CD14-positive monocyte (primary cell): ENCODE measurements around the gene PPP1R2. TPM values are rescaled to one million over a fixed set of nuclear protein-coding genes. Genes with fewer than 3 reads are reported as not detected.

Experiments
- DNase-seq, 3 donors: peaks; one replicate each; pipeline ENCODE4 v3.0.0-alpha.2; 2011 to 2022
- H2AFZ ChIP-seq: 2 replicates; pipeline ENCODE4 v1.6.0; 2012; ENCODE audit warnings: mild to moderate bottlenecking, low read depth, low read length, inconsistent platforms; ENCODE audit not compliant: insufficient read depth, poor library complexity, severe bottlenecking
- H3K27ac ChIP-seq, 2 donors: 1 replicate in 1 of 2; 2 replicates in 1 of 2; pipeline ENCODE4 v1.5.1; 2012 to 2013; ENCODE audit warnings: low read length in 2 of 2, control low read depth in 1 of 2, inconsistent platforms in 1 of 2, low read depth in 1 of 2, mild to moderate bottlenecking in 1 of 2
- H3K27me3 ChIP-seq, 2 donors: one replicate each; pipeline versions ENCODE4 v1.6.0 to v1.6.1; 2011 to 2013; ENCODE audit warnings: low read length in 2 of 2; ENCODE audit not compliant: control insufficient read depth in 2 of 2, insufficient read depth in 2 of 2
- H3K36me3 ChIP-seq, 2 donors: replicated peaks in 1 of 2; 1 replicate in 1 of 2; 2 replicates in 1 of 2; pipeline versions ENCODE4 v1.5.1 to v1.6.1; 2012 to 2013; ENCODE audit warnings: low read length in 2 of 2, control low read depth in 1 of 2, inconsistent platforms in 1 of 2, mild to moderate bottlenecking in 1 of 2; ENCODE audit not compliant: insufficient read depth in 2 of 2, control insufficient read depth in 1 of 2
- H3K4me1 ChIP-seq, 2 donors: 1 replicate in 1 of 2; 2 replicates in 1 of 2; pipeline versions ENCODE4 v1.5.1 to v1.6.1; 2012 to 2013; ENCODE audit warnings: low read length in 2 of 2, control low read depth in 1 of 2, inconsistent platforms in 1 of 2, mild to moderate bottlenecking in 1 of 2, moderate library complexity in 1 of 2; ENCODE audit not compliant: insufficient read depth in 2 of 2, control insufficient read depth in 1 of 2
- H3K4me2 ChIP-seq: replicated peaks from 2 replicates; pipeline ENCODE3; 2012; ENCODE audit warnings: low read length, moderate library complexity, mild to moderate bottlenecking; ENCODE audit not compliant: poor library complexity, severe bottlenecking; ENCODE audit errors: extremely low read depth
- H3K4me3 ChIP-seq, 3 experiments: fragments of 200-600 bp in 1 of 3; sonication (generic) in 1 of 3; replicated peaks in 1 of 3; 1 replicate in 2 of 3; 2 replicates in 1 of 3; pipeline ENCODE4 v1.5.1; 2011 to 2013; ENCODE audit warnings: low read length in 3 of 3, mild to moderate bottlenecking in 3 of 3, control low read depth in 2 of 3, low read depth in 2 of 3, inconsistent platforms in 1 of 3, moderate library complexity in 1 of 3
- H3K79me2 ChIP-seq: 2 replicates; pipeline ENCODE4 v1.6.0; 2012; ENCODE audit warnings: mild to moderate bottlenecking, control low read depth, inconsistent platforms, low read length, moderate library complexity; ENCODE audit not compliant: insufficient read depth
- H3K9ac ChIP-seq: 2 replicates; pipeline ENCODE4 v1.6.0; 2017; ENCODE audit warnings: low read length, mild to moderate bottlenecking; ENCODE audit not compliant: insufficient read depth, poor library complexity, severe bottlenecking
- H3K9me3 ChIP-seq, 2 donors: replicated peaks in 1 of 2; 1 replicate in 1 of 2; 2 replicates in 1 of 2; pipeline versions ENCODE4 v1.5.1 to v1.6.1; 2012 to 2013; ENCODE audit warnings: low read length in 2 of 2, control low read depth in 1 of 2; ENCODE audit not compliant: control insufficient read depth in 1 of 2, insufficient read depth in 1 of 2
- H4K20me1 ChIP-seq: 2 replicates; pipeline ENCODE4 v1.6.0; 2012; ENCODE audit warnings: mild to moderate bottlenecking, low read length, control low read depth, moderate library complexity; ENCODE audit not compliant: insufficient read depth
- H3K27ac Mint-ChIP-seq, 7 donors: one replicate each; pipeline ENCODE4 v1.8.0; 2020; ENCODE audit warnings: mild to moderate bottlenecking in 7 of 7, mixed read lengths in 7 of 7, moderate library complexity in 6 of 7, inconsistent platforms in 2 of 7
- H3K27me3 Mint-ChIP-seq, 3 donors: one replicate each; pipeline ENCODE4 v1.8.0; 2021 to 2022; ENCODE audit warnings: low read depth in 3 of 3, mild to moderate bottlenecking in 3 of 3, mixed read lengths in 3 of 3, moderate library complexity in 3 of 3, inconsistent platforms in 1 of 3
- H3K36me3 Mint-ChIP-seq, 2 donors: one replicate each; pipeline ENCODE4 v1.8.0; 2020; ENCODE audit warnings: mixed read lengths in 2 of 2, inconsistent platforms in 1 of 2, mild to moderate bottlenecking in 1 of 2
- H3K4me1 Mint-ChIP-seq: one replicate; pipeline ENCODE4 v1.8.0; 2020; ENCODE audit warnings: mild to moderate bottlenecking, mixed read lengths
- H3K4me3 Mint-ChIP-seq, 2 donors: one replicate each; pipeline ENCODE4 v1.8.0; 2020; ENCODE audit warnings: mild to moderate bottlenecking in 2 of 2, mixed read lengths in 2 of 2, moderate library complexity in 1 of 2
- H3K9me3 Mint-ChIP-seq, 7 donors: one replicate each; pipeline ENCODE4 v1.8.0; 2020 to 2022; ENCODE audit warnings: mixed read lengths in 7 of 7, mild to moderate bottlenecking in 6 of 7, moderate library complexity in 6 of 7, inconsistent platforms in 2 of 7
- CTCF ChIP-seq: fragments of 200-600 bp; IDR thresholded peaks from one replicate; pipeline ENCODE4 v1.8.0; 2022; ENCODE audit warnings: antibody characterized with exemption, mild to moderate bottlenecking
- WGBS: methylation state at CpG from one replicate; pipeline ENCODE4 v1.1.5; 2013; ENCODE audit warnings: missing lambda C conversion rate; ENCODE audit not compliant: insufficient coverage; 5-methylcytosine and 5-hydroxymethylcytosine counted together
- intact Hi-C, 2 donors: fragments of 100-400 bp; cut with micrococcal nuclease; formaldehyde crosslinking; loops; one replicate each; pipeline versions ENCODE4 v1.15.0 to v1.15.1; 2023
- polyA plus RNA-seq, 3 donors: library from polyadenylated mRNA; depleted of rRNA in 1 of 3; unstranded in 2 of 3; stranded (reverse) in 1 of 3; fragments of 300-500 nt in 2 of 3; fragments of >200 nt in 1 of 3; fragmentation: Illumina TruSeq in 2 of 3; gene quantifications; 1 replicate in 2 of 3; 2 replicates in 1 of 3; pipeline ENCODE4 v1.2.3, GENCODE V29; 2012 to 2021

The PPP1R2 gene
- polyA plus RNA-seq, 3 donors: 21.0 to 121 (median 118) TPM

DNA sequence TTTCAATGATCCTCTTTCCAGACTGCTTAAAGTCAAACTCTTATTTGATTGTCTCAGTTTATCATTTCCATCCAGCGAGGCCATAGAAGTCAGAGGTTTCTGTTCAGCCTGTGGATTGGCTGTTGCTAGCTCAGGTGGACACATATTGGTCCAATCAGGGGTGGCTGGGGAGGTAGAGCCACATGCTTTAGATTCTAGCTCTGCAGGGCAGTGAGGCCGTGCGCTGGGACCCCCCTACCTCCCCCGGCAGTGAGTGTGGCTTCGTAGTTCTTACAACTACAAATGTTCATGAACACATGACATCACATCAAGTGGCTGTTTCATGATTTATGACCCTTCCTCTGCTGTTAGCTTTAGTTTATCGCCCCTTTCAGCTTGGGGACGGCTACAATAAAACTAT is 22.6 kb upstream of the PPP1R2 start:
- no peak overlapping the region for H3K4me2 ChIP-seq
- no peak for DNase-seq
- no peak overlapping the region for H3K27ac Mint-ChIP-seq
- H3K27ac ChIP-seq: no peak overlapping the region
- TF ChIP-seq CTCF: no peak
- no peak overlapping the region for H3K9ac ChIP-seq
- no peaks in the 10 kb centered on the region for H4K20me1 ChIP-seq
- no peaks in the 10 kb centered on the region for H3K9me3 ChIP-seq
- peaks cover 10 to 11% of the 10 kb centered on the region in 2 donors for H3K27me3 ChIP-seq
- H3K4me1 ChIP-seq: no peaks in the 10 kb centered on the region
- H3K4me3 ChIP-seq: no peak overlapping the region
- H3K9me3 Mint-ChIP-seq: peaks cover 0 to 1% (median 0%) of the 10 kb centered on the region in 7 donors
- H3K36me3 ChIP-seq: no peaks in the 10 kb centered on the region
- 4% methylated on average over 4 of the region's 7 CpGs for WGBS
- H3K27me3 Mint-ChIP-seq: peaks cover 8 to 17% (median 16%) of the 10 kb centered on the region in 3 donors
- no peak overlapping the region for H2AFZ ChIP-seq
- H3K4me3 Mint-ChIP-seq: no peak overlapping the region
- no peaks in the 10 kb centered on the region for H3K36me3 Mint-ChIP-seq
- H3K79me2 ChIP-seq: no peaks in the 10 kb centered on the region
- H3K4me1 Mint-ChIP-seq: peaks cover 14% of the 10 kb centered on the region
- intact Hi-C loops: no loop called here

DNA sequence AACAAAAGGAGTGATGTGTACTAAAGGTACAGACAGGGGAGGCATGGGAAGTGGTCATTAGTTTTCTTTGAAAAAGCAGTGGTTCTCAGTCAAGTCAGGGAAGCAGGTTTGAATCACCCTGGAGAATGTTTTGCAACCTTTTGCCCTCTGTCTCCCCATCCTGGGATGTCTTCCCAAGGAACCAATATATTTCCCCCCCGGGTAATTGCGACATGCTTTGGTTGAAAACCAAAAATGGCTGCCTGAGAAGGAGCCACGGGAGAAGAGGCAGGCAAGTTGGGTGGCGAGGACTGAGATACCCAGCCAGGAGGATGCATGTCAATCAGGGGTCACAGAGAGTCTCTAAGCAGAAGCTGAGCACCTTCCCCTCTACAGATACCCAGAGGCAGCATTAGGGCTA is 20.2 kb upstream of the PPP1R2 start:
- DNase-seq: no peak
- Histone ChIP-seq H2AFZ (no peak overlapping the region), H3K4me3 (no peak overlapping the region), H3K36me3 (no peaks in the 10 kb centered on the region), H3K9me3 (no peaks in the 10 kb centered on the region), H3K4me2 (no peak overlapping the region), H3K27me3 (peaks cover 10 to 11% of the 10 kb centered on the region in 2 donors), H3K79me2 (no peaks in the 10 kb centered on the region), H3K9ac (no peak overlapping the region), H3K27ac (no peak overlapping the region), H3K4me1 (no peaks in the 10 kb centered on the region), H4K20me1 (no peaks in the 10 kb centered on the region)
- intact Hi-C loops: no loop called here
- Mint-ChIP-seq H3K4me3 (no peak overlapping the region), H3K4me1 (peaks cover 8% of the 10 kb centered on the region), H3K36me3 (no peaks in the 10 kb centered on the region), H3K27ac (no peak overlapping the region), H3K27me3 (peaks cover 10 to 17% (median 16%) of the 10 kb centered on the region in 3 donors), H3K9me3 (peaks cover 0 to 1% (median 0%) of the 10 kb centered on the region in 7 donors)
- 69% methylated on average over 3 of the region's 4 CpGs for WGBS
- no peak for TF ChIP-seq CTCF
